ENCODE measurements around the gene IL12B.

DNA sequence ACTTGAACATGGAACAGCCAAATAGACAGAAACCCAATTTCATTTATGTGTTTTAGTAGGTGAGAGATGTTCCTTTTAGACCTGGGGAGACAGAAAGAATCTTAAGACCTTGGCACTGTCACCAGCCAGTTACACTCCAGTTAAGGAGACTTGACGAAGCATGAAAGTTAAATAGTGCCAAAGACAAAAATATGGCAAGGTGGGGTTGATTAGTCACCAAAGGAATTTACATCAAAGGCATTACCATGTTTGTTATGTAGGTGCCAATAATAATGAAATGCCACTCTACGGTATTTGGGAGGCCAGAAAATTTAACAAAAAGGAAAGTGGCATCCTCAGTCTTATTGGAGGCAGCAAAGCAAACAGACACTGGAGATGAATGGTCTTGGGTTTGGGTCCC is 9.2 kb upstream of the IL12B start:
- TF ChIP-seq, protein P1, sequence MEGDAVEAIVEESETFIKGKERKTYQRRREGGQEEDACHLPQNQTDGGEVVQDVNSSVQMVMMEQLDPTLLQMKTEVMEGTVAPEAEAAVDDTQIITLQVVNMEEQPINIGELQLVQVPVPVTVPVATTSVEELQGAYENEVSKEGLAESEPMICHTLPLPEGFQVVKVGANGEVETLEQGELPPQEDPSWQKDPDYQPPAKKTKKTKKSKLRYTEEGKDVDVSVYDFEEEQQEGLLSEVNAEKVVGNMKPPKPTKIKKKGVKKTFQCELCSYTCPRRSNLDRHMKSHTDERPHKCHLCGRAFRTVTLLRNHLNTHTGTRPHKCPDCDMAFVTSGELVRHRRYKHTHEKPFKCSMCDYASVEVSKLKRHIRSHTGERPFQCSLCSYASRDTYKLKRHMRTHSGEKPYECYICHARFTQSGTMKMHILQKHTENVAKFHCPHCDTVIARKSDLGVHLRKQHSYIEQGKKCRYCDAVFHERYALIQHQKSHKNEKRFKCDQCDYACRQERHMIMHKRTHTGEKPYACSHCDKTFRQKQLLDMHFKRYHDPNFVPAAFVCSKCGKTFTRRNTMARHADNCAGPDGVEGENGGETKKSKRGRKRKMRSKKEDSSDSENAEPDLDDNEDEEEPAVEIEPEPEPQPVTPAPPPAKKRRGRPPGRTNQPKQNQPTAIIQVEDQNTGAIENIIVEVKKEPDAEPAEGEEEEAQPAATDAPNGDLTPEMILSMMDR (conservative IDR thresholded peaks at IDR 0.05; ENCODE audit: low read depth, low read length): no peak
- no peak for TF ChIP-seq EZH2 (IDR thresholded peaks at IDR 0.05; ENCODE audit: borderline replicate concordance, low read depth, low read length, poor library complexity, severe bottlenecking)

Data from A673 (cell line).